PC-3 (cell line): ENCODE data around the gene ATG4B. TPM values are rescaled to one million over a fixed set of nuclear protein-coding genes. Genes with fewer than 3 reads are reported as not detected.

Source experiments
- ATAC-seq: fragments of 200-7000 bp; cut with Tn5 transposase; 2 replicates; pipeline ENCODE4 v1.9.1; 2020; ENCODE audit warnings: mild to moderate bottlenecking, moderate library complexity
- BruUV-seq: library from RNA; stranded (reverse); fragments of 400-500 nt; replicated peaks from 2 replicates; lab custom pipeline; 2021; lab: Mats Ljungman, UMichigan
- CTCF ChIA-PET: fragments of 300-600 bp; sonication (Branson Sonifier 250); formaldehyde crosslinking; loops from one replicate; lab custom pipeline; 2022; ENCODE audit warnings: antibody characterized with exemption; lab: Charles Lee
- POLR2A ChIA-PET: fragments of 300-600 bp; sonication (Branson Sonifier 250); formaldehyde crosslinking; loops from one replicate; lab custom pipeline; 2022; ENCODE audit warnings: antibody characterized with exemption; ENCODE audit not compliant: unreplicated experiment; lab: Charles Lee
- DNase-seq: peaks from one replicate; pipeline ENCODE4 v3.0.0-alpha.2; 2015
- H2AFZ ChIP-seq: fragments of 300-600 bp; sonication (generic); 2 replicates; pipeline ENCODE4 v1.6.0; 2016; ENCODE audit warnings: antibody characterized with exemption, low read length
- H3F3A ChIP-seq: fragments of 300-600 bp; sonication (generic); one replicate; pipeline ENCODE4 v1.6.0; 2017; ENCODE audit warnings: antibody characterized with exemption, low read length, control low read depth, mild to moderate bottlenecking; ENCODE audit not compliant: unreplicated experiment
- H3K27ac ChIP-seq: fragments of 300-600 bp; sonication (generic); 2 replicates; pipeline ENCODE4 v1.5.1; 2016; ENCODE audit warnings: mild to moderate bottlenecking, low read length
- H3K27me3 ChIP-seq: fragments of 300-600 bp; sonication (generic); 2 replicates; pipeline ENCODE4 v1.6.1; 2016; ENCODE audit warnings: low read length, mixed read lengths
- H3K36me3 ChIP-seq: fragments of 300-600 bp; sonication (generic); 2 replicates; pipeline ENCODE4 v1.6.1; 2016; ENCODE audit warnings: low read depth, mixed run types, low read length, mixed read lengths
- H3K4me1 ChIP-seq: fragments of 300-600 bp; sonication (generic); 2 replicates; pipeline ENCODE4 v1.5.1; 2016; ENCODE audit warnings: low read length; ENCODE audit not compliant: insufficient read depth
- H3K4me2 ChIP-seq: fragments of 300-600 bp; sonication (generic); 2 replicates; pipeline ENCODE4 v1.6.0; 2016; ENCODE audit warnings: low read length
- H3K4me3 ChIP-seq: fragments of 300-600 bp; sonication (generic); 2 replicates; pipeline ENCODE4 v1.5.1; 2016; ENCODE audit warnings: mild to moderate bottlenecking, low read length, mixed read lengths
- H3K79me2 ChIP-seq: fragments of 300-600 bp; sonication (generic); 2 replicates; pipeline ENCODE4 v1.6.1; 2017; ENCODE audit warnings: low read length, mixed read lengths
- H3K9ac ChIP-seq: fragments of 300-600 bp; sonication (generic); 2 replicates; pipeline ENCODE4 v1.6.0; 2016; ENCODE audit warnings: mild to moderate bottlenecking, low read length
- H3K9me2 ChIP-seq: fragments of 300-600 bp; sonication (generic); replicated peaks from 2 replicates; pipeline ENCODE4 v1.6.1; 2016; ENCODE audit warnings: mixed run types, low read length, mixed read lengths
- H3K9me3 ChIP-seq: fragments of 300-600 bp; sonication (generic); 2 replicates; pipeline ENCODE4 v1.6.1; 2016; ENCODE audit warnings: low read length, mixed read lengths
- H4K20me1 ChIP-seq: fragments of 300-600 bp; sonication (generic); 2 replicates; pipeline ENCODE4 v1.6.1; 2016; ENCODE audit warnings: low read length, mixed read lengths
- EZH2 ChIP-seq: fragments of 300-600 bp; sonication (generic); IDR thresholded peaks from one replicate; pipeline ENCODE4 v1.6.1; 2017; ENCODE audit warnings: antibody characterized with exemption, mild to moderate bottlenecking, low read length; ENCODE audit not compliant: unreplicated experiment
- EZH2phosphoT487 ChIP-seq: fragments of 300-600 bp; sonication (generic); IDR thresholded peaks from 2 replicates; pipeline ENCODE4 v1.6.1; 2018; ENCODE audit warnings: mild to moderate bottlenecking, antibody characterized with exemption, low read length, borderline replicate concordance
- intact Hi-C: fragments of 100-400 bp; cut with micrococcal nuclease; formaldehyde crosslinking; loops from 2 replicates; pipeline ENCODE4 v1.9.0; 2023
- total RNA-seq: library from RNA; depleted of rRNA; stranded (reverse); fragments of >200 nt; gene quantifications from 2 replicates; pipeline ENCODE4 v1.2.3, GENCODE V29; 2014
- TF ChIP-seq, protein P1 (sequence below): fragments of 300-600 bp; sonication (generic); conservative IDR thresholded peaks from 2 replicates; pipeline ENCODE4 v1.5.1; 2017; ENCODE audit warnings: antibody characterized with exemption, low read depth, mild to moderate bottlenecking, low read length

ATG4B gene
- total RNA-seq, 1 experiment from 2014 or later = 83.0 TPM

DNA sequence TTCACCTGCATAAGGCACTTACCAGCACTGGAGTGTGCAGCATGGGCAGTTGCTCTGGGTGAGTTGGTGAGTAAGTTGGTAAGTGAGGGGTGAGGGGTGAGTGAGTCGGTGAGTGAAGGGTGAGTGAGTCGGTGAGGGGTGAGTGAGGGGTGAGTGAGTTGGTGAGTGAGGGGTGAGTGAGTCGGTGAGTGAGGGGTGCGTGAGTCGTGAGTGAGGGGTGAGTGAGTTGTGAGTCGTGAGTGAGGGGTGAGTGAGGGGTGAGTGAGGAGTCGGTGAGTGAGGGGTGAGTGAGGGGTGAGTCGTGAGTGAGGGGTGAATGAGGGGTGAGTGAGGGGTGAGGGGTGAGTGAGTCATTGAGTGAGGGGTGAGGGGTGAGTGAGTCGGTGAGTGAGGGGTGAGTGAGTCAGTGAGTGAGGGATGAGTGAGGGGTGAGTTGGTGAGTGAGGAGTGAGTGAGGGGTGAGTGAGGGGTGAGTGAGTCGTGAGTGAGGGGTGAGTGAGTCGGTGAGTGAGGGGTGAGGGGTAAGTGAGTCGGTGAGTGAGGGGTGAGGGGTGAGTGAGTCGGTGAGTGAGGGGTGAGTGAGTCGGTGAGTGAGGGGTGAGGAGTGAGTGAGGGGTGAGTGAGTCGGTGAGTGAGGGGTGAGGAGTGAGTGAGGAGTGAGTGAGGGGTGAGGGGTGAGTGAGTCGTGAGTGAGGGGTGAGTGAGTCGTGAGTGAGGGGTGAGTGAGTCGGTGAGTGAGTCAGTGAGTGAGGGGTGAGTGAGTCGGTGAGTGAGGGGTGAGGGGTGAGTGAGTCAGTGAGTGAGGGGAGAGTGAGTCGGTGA, 17.7 kb upstream of the ATG4B start:
- Histone ChIP-seq H3K79me2 (peaks cover 78% of the 10 kb centered on the region), H4K20me1 (no peaks in the 10 kb centered on the region), H3K27me3 (no peaks in the 10 kb centered on the region), H3F3A (peaks cover 18% of the 10 kb centered on the region), H3K9me3 (no peaks in the 10 kb centered on the region; the same call in 1 of the 2 replicates), H2AFZ (no peak overlapping the region), H3K4me1 (no peaks in the 10 kb centered on the region), H3K4me2 (no peak overlapping the region), H3K36me3 (peaks cover 12% of the 10 kb centered on the region), H3K9me2 (no peaks in the 10 kb centered on the region), H3K9ac (no peak overlapping the region), H3K27ac (peak overlapping the region; percentile 57), H3K4me3 (no peak overlapping the region)
- DNase-seq (no peak), ATAC-seq (no peak)
- intact Hi-C loops = no loop called here
- CTCF ChIA-PET = no interaction called here
- BruUV-seq = no TSS peak
- POLR2A ChIA-PET = no interaction called here
- TF ChIP-seq EZH2 = no peak
- TF ChIP-seq, protein P1, sequence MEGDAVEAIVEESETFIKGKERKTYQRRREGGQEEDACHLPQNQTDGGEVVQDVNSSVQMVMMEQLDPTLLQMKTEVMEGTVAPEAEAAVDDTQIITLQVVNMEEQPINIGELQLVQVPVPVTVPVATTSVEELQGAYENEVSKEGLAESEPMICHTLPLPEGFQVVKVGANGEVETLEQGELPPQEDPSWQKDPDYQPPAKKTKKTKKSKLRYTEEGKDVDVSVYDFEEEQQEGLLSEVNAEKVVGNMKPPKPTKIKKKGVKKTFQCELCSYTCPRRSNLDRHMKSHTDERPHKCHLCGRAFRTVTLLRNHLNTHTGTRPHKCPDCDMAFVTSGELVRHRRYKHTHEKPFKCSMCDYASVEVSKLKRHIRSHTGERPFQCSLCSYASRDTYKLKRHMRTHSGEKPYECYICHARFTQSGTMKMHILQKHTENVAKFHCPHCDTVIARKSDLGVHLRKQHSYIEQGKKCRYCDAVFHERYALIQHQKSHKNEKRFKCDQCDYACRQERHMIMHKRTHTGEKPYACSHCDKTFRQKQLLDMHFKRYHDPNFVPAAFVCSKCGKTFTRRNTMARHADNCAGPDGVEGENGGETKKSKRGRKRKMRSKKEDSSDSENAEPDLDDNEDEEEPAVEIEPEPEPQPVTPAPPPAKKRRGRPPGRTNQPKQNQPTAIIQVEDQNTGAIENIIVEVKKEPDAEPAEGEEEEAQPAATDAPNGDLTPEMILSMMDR = no peak
- TF ChIP-seq EZH2phosphoT487 = no peak

- Histone ChIP-seq H3K36me3 (peaks cover 12% of the 10 kb centered on the region), H3K9ac (no peak overlapping the region), H4K20me1 (no peaks in the 10 kb centered on the region), H3K9me2 (no peaks in the 10 kb centered on the region), H3K79me2 (peaks cover 78% of the 10 kb centered on the region), H3K27me3 (no peaks in the 10 kb centered on the region), H2AFZ (no peak overlapping the region), H3K4me2 (no peak overlapping the region), H3K27ac (peak overlapping the region; percentile 57), H3F3A (peaks cover 18% of the 10 kb centered on the region), H3K9me3 (no peaks in the 10 kb centered on the region; the same call in 1 of the 2 replicates), H3K4me1 (no peaks in the 10 kb centered on the region), H3K4me3 (no peak overlapping the region)
- DNase-seq (peak; percentile 71), ATAC-seq (peak; percentile 77)
- intact Hi-C loops = no loop called here
- TF ChIP-seq EZH2phosphoT487 (no peak), EZH2 (no peak)
- TF ChIP-seq, protein P1 = no peak
- ChIA-PET CTCF (no interaction called here), POLR2A (no interaction called here)
- BruUV-seq = no TSS peak
Measured at GRCh38 chr2:241620419-241620769, 17.1 kb upstream of the ATG4B start.

GRCh38 chr2:241627675-241628074, 9.8 kb upstream of the ATG4B start:
- intact Hi-C loops = no loop called here
- H3K4me3 ChIP-seq = no peak overlapping the region
- no peaks in the 10 kb centered on the region for H4K20me1 ChIP-seq
- no peak overlapping the region for H3K27ac ChIP-seq
- no peaks in the 10 kb centered on the region for H3K27me3 ChIP-seq
- BruUV-seq = no TSS peak
- no peaks in the 10 kb centered on the region for H3K9me3 ChIP-seq
- ATAC-seq = no peak
- H3K79me2 ChIP-seq = peaks cover 94% of the 10 kb centered on the region
- CTCF ChIA-PET = no interaction called here
- no peak overlapping the region for H3K4me2 ChIP-seq
- POLR2A ChIA-PET = no interaction called here
- no peak for DNase-seq
- no peak overlapping the region for H2AFZ ChIP-seq
- no peaks in the 10 kb centered on the region for H3K9me2 ChIP-seq
- peaks cover 5% of the 10 kb centered on the region; the same call in 1 of the 2 replicates for H3K36me3 ChIP-seq
- H3K9ac ChIP-seq = no peak overlapping the region
- no peaks in the 10 kb centered on the region for H3K4me1 ChIP-seq
- no peaks in the 10 kb centered on the region for H3F3A ChIP-seq
- TF ChIP-seq, protein P1 = no peak
- TF ChIP-seq EZH2phosphoT487 = no peak
- no peak for TF ChIP-seq EZH2
